Measurements from ENCODE around the gene CST11.

DNA sequence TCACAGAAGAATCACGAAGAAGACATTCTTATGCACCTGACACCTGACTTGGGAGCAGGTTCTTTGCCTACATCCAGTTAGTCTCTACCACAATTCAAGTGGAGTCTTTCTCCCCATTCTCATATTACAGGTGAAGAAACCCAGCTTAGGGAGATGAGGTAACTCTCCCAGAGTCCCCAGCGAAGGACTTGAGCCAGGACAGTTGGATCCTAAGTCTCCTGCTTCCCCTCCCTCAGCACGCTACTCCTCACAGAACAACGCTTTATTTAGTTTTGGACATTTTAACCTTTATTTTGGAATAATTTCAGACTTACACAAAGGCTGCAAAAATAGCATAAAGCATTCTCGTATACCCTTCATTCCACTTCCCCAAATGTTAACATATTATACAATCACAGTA is 14.0 kb downstream of the CST11 start:
- TF ChIP-seq, protein P1, sequence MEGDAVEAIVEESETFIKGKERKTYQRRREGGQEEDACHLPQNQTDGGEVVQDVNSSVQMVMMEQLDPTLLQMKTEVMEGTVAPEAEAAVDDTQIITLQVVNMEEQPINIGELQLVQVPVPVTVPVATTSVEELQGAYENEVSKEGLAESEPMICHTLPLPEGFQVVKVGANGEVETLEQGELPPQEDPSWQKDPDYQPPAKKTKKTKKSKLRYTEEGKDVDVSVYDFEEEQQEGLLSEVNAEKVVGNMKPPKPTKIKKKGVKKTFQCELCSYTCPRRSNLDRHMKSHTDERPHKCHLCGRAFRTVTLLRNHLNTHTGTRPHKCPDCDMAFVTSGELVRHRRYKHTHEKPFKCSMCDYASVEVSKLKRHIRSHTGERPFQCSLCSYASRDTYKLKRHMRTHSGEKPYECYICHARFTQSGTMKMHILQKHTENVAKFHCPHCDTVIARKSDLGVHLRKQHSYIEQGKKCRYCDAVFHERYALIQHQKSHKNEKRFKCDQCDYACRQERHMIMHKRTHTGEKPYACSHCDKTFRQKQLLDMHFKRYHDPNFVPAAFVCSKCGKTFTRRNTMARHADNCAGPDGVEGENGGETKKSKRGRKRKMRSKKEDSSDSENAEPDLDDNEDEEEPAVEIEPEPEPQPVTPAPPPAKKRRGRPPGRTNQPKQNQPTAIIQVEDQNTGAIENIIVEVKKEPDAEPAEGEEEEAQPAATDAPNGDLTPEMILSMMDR (IDR thresholded peaks at IDR 0.05): no peak
- TF ChIP-seq POLR2A (IDR thresholded peaks at IDR 0.05): no peak
